Hepatic stellate cell (primary cell): ENCODE measurements around the gene INO80.

ENCODE experiments used
- DNase-seq: peaks from one replicate; pipeline ENCODE4 v3.0.0; 2011; ENCODE audit warnings: low spot score

Gene INO80

GRCh38 chr15:40929660-40930429 lies 186.2 kb downstream of the INO80 start:
- peak; percentile 61 for DNase-seq
